ENCODE data around the gene RENBP.
"Not testable (repeated sequence)": the region's sequence is repeated elsewhere in the genome, so short reads cannot be mapped to it uniquely, and the experiment has no call there.

The RENBP gene

DNA sequence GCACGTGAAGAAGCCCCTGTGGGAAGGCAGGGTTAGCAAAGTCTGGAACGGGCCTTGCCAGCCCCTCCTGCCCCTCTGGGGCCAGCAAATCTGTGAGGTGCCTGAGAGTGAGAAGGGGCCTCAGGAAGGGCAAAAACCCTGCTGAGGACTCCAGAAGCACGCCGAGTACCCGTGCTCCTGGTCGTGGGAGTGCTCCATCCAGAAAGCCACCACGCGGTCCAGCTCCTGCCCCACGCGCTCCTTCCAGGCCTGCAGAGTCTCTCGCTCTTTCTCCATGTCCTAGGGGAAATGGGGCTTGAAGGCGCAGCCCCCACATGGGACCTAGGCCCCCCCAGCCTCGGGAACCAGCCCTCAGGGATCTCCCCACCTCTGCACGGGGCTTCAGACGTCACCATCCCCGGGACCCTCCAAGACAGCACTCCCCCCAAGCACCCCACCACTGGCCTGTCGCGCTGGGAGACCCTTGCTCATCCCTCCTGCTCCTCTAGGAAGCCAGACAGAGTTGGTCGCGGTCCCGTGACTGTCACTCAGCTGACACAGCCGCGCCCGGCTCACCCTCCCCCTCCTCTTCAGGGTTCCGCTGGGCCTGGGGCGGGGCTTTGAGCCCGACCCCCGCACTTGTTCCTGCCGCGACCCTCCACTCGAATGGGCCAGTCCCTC is at the start of gene RENBP:
TSS of gene RENBP (minus strand) at position 504 of the 660 bp plus-strand sequence. CDS start at position 471, 33 bp downstream.
- no peak for FAIRE-seq

DNA sequence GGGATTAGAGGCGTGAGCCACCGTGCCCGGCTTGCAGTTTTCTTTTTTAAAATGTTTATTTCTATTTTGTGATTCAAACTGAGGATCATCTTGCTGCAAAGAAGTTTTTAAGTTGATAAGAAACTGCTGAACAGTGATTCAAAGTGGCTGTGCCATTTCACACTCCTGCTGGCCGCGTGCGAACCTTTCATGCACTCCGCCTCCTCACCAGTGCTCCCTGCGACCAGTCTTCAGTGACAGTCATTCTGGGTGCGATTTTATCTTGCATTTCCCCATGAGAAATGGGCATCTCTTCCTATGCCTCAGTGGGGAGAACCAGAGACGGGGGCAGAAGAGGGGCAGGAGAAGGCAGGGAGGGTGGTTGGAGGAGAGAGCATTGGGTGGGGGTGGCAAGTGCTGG is 49.5 kb upstream of the RENBP start:
- no peak for FAIRE-seq

GRCh38 chrX:153993079-153993478 is 48.6 kb upstream of the RENBP start:
- FAIRE-seq: no peak

- FAIRE-seq: no peak
Observed at GRCh38 chrX:153992180-153992579, 47.7 kb upstream of the RENBP start.

DNA sequence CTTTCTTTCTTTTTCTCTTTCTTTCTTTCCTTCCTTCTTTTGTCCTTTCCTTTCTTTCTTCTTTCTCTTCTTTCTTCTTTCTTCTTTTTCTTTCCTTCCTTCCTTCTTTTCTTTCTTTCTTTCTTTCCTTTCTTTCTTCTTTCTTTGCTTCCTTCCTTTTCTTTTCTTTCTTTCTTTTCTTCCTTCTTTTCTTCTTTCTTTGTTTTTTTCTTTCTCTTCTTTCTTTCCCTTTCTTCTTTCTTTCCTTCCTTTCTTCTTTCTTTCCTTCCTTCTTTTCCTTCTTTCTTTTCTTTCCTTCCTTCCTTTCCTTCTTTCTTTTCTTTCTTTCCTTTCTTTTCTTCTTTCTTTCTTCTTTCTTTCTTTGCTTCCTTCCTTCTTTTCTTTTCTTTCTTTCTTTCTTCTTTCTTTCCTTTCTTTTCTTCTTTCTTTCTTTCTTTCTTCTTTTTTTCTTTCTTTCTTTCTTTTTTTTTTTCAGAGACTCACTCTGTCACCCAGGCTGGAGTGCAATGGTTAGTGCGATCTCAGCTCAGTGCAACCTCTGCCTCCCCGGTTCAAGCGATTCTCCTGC is 46.7 kb upstream of the RENBP start:
- no peak for FAIRE-seq

DNA sequence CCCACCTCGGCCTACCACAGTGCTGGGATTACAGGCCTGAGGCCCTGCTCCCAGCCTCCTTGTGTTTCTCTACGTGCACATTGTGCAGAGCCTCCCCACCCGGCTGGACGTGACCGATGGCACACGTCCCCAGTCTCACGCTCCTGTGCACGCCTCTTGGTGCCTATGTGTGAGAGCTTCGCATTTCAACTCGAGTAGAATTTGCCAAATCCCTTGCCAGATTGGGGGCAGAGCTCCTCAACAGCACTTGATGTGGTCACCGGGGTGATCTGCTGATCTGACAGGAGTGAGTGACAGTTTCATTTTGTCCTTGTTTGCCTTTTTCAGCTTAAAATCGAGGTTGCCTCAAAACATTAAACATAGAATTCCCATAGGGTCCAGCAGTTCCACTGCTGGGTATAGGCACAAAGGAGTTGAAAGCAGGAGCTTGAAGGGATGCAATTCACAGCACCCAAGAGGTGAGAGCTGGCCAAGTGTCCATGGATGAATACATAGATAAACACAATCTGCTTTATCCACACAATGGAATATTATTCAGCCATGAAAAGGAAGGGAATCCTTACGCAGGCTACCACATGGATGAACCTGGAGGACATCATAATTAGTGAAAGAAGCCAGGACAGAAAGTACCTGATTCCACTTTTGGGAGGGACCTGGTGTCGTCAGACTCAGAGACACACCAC is 45.7 kb upstream of the RENBP start:
- no peak for FAIRE-seq

GRCh38 chrX:153988493-153988892 is 44.0 kb upstream of the RENBP start:
- FAIRE-seq: no peak

- no peak for FAIRE-seq
Observed at GRCh38 chrX:153984351-153985178, 40.1 kb upstream of the RENBP start.

- FAIRE-seq: no peak
Observed at GRCh38 chrX:153983321-153983801, 38.9 kb upstream of the RENBP start.

DNA sequence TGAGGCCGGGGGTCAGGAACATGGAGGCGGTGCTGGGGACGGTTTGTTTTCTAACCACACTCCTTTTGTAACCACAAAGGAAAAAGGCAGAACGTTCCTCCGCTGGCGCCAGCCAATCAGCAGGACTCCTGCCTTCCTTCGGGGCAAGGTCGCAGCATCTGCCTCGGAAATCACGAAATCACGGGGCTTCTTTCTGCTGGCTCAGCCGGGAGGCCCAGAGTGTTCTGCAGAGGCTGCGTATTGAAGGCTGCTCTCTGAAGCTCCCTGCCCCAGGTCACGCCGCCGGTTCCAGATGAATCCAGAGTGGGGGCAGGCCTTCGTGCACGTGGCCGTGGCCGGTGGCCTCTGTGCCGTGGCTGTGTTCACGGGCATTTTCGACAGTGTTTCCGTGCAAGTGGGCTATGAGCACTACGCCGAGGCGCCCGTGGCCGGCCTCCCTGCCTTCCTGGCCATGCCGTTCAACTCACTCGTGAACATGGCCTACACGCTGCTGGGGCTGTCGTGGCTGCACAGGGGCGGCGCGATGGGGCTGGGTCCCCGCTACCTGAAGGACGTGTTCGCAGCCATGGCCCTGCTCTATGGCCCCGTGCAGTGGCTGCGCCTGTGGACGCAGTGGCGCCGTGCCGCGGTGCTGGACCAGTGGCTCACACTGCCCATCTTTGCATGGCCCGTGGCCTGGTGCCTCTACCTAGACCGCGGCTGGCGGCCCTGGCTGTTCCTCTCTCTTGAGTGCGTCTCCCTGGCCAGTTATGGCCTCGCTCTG is 37.5 kb upstream of the RENBP start:
- FAIRE-seq: no peak

DNA sequence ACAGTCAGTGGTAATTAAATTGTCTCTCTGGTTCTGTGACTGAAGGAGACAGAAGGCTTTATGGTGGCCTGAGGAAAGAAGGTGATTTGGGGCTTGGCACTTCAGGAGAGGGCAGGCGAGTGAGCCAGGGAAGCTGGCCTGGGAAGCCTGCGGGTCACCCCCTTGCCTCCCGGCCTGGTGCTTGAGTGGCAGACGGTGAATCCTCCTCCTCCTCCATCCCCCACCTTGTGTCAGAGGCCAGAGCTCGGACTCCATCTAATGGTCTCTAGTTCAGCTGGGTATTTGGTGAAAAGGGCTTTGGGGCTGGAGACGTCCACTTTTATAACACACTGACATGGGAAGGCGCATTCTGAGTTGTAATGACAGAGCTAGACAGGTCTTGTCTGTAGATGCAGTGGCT is 36.8 kb upstream of the RENBP start:
- FAIRE-seq: no peak

DNA sequence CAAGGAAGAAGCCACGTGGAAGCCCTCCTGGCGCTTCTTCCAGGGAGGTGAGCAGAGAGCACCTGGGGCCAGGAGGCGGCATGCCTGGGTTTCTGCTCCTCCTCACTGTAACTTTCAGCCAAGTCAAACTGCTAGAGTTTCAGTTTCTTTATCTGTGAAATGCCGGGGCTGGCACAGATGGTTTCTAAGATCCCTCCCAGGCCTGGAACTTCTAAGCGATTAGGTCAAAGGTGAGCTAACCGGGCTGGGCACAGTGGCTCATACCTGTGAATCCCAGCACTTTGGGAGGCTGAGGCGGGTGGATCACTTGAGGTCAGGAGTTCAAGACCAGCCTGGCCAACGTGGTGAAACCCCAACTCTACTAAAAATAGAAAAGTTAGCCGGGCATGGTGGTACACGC is 36.0 kb upstream of the RENBP start:
- FAIRE-seq: not testable (repeated sequence)

GRCh38 chrX:153974726-153975286 is 30.4 kb upstream of the RENBP start:
- no peak for FAIRE-seq

DNA sequence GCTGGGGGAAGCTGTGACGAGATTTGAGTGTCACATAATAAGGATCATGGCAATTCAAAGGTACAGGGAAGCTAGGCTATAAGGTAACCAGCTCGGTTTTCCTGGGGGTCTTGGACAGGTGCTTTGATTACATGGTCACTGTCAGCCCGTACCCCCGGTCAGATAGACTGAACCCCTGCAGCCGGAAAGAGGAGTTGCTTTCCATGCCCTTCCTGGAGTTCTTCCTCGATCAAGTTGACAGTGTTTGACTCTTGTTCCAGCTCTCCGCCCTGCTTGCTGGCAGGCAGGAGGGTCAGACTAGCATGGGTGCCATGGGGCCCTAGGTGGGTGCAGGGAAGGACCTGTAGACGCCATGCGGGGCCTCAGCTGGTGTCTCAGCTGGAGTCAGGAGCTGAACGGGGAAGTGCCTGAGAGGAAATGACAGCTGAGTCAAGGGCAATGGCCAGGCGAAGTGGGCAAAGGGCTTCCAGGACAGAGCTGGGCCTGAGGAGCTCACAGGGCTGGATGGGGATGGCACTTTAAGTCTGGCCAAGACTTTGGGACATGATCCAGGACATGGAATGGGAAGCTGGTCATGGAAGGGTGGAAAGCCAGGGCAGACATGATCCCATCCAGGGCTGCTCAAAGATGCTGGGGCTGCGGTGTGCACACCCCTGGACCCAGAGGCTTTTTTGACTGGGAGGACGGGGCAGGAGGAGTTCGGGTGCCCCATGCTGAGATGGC is 29.7 kb upstream of the RENBP start:
- FAIRE-seq: no peak

DNA sequence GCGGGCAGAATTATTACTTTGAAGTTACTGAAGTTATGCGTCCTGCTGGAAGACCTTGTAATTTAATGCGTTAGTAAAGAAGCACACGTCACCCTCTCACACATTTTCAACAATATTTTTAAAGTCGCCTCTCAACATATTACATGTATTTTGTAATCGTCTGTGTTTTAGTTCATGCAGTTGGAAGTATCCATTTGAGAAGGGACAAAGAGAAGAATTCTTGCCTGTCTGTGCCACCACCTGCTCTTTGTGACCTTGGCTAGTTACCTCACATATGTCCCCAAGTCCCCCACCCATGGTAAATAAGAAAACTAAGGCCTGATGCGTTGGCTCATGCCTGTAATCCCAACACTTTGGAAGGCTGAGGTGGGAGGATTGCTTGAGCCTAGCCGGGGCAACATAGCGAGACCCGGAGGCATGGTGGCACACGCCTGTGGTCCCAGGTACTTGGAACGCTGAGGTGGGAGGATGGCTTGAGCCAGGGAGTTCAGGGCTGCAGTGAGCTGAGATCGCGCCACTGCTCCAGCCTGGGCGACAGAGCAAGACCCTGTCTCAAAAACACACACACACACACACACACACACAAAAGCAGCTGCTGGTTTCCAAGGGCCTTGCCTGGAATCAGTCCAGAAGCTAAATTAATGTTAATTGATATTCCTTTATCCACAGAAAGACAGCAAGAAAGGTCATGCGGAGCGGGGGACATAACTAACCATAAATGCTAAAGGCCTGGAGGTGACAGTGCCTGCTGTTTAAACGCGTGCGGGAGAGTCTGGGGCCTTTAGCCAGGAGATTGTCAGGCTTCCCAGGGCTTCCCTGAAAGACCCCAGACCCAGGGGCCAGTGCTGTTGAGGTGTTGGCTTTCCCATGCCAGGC is 28.9 kb upstream of the RENBP start:
- no peak for FAIRE-seq

GRCh38 chrX:153972368-153973126 is 28.1 kb upstream of the RENBP start, which contains the start of gene TMEM187:
TSS of gene TMEM187 (plus strand) at chrX:153972754. CDS start at chrX:153982063, 9,309 bp downstream.
- FAIRE-seq: no peak

GRCh38 chrX:153971450-153972367 is 27.3 kb upstream of the RENBP start, which contains the start of gene HCFC1:
TSS of gene HCFC1 (minus strand) at chrX:153971818. CDS start at chrX:153970840, 978 bp downstream.
- no peak for FAIRE-seq

GRCh38 chrX:153971124-153971449 is 26.6 kb upstream of the RENBP start:
- no peak for FAIRE-seq
